ENCODE results near the gene PTPRG.

- TF ChIP-seq CTCF (conservative IDR thresholded peaks at IDR 0.05; ENCODE audit: low read length) (no peak), EZH2phosphoT487 (IDR thresholded peaks at IDR 0.05; ENCODE audit: borderline replicate concordance, low read depth, low read length) (no peak)
Measured at GRCh38 chr3:61928776-61929314, 367.5 kb downstream of the PTPRG start.
